ENCODE data around the gene ANKRA2.
"Not testable (repeated sequence)": the region's sequence is repeated elsewhere in the genome, so short reads cannot be mapped to it uniquely, and the experiment has no call there.

The ANKRA2 gene

GRCh38 chr5:73550016-73550415 lies 15.4 kb downstream of the ANKRA2 start:
- DNase-seq (ENCODE audit: low spot score), result no peak

- DNase-seq (ENCODE audit: low spot score), result no peak
These were observed 20.0 kb downstream of the ANKRA2 start for GRCh38 chr5:73545403-73545779.

- no peak for DNase-seq (ENCODE audit: low spot score)
These were observed 20.7 kb downstream of the ANKRA2 start for GRCh38 chr5:73544429-73545402.

GRCh38 chr5:73542020-73542419 lies 23.4 kb downstream of the ANKRA2 start:
- no peak for DNase-seq (ENCODE audit: low spot score)

GRCh38 chr5:73540192-73540591 lies 25.2 kb downstream of the ANKRA2 start:
- DNase-seq (ENCODE audit: low spot score), result no peak

- no peak for DNase-seq (ENCODE audit: low spot score)
These were observed 25.7 kb downstream of the ANKRA2 start for GRCh38 chr5:73539730-73540129.

- DNase-seq (ENCODE audit: low spot score), result no peak
These were observed 30.5 kb downstream of the ANKRA2 start for GRCh38 chr5:73534971-73535370.

GRCh38 chr5:73534011-73534644 lies 31.3 kb downstream of the ANKRA2 start:
- no peak for DNase-seq (ENCODE audit: low spot score)

- DNase-seq (ENCODE audit: low spot score), result no peak
These were observed 33.2 kb downstream of the ANKRA2 start for GRCh38 chr5:73532195-73532594.

GRCh38 chr5:73531356-73531755 lies 34.1 kb downstream of the ANKRA2 start:
- no peak for DNase-seq (ENCODE audit: low spot score)

GRCh38 chr5:73529081-73529480 lies 36.4 kb downstream of the ANKRA2 start:
- DNase-seq (ENCODE audit: low spot score), result no peak

- DNase-seq (ENCODE audit: low spot score), result no peak
These were observed 37.2 kb downstream of the ANKRA2 start for GRCh38 chr5:73528248-73528647.

- no peak for DNase-seq (ENCODE audit: low spot score)
These were observed 39.7 kb downstream of the ANKRA2 start for GRCh38 chr5:73525606-73526203.

- no peak for DNase-seq (ENCODE audit: low spot score)
These were observed 41.6 kb downstream of the ANKRA2 start for GRCh38 chr5:73523861-73524260.

GRCh38 chr5:73522989-73523388 lies 42.5 kb downstream of the ANKRA2 start:
- DNase-seq (ENCODE audit: low spot score), result no peak

GRCh38 chr5:73519531-73520283 lies 45.7 kb downstream of the ANKRA2 start:
- DNase-seq (ENCODE audit: low spot score), result peak; percentile 77

- no peak for DNase-seq (ENCODE audit: low spot score)
These were observed 50.2 kb downstream of the ANKRA2 start for GRCh38 chr5:73515232-73515631.

GRCh38 chr5:73514418-73514817 lies 51.0 kb downstream of the ANKRA2 start:
- no peak for DNase-seq (ENCODE audit: low spot score)

- DNase-seq (ENCODE audit: low spot score), result no peak
These were observed 51.4 kb downstream of the ANKRA2 start for GRCh38 chr5:73513996-73514395.

GRCh38 chr5:73508521-73508920 lies 56.9 kb downstream of the ANKRA2 start:
- DNase-seq (ENCODE audit: low spot score), result not testable (repeated sequence)

- no peak for DNase-seq (ENCODE audit: low spot score)
These were observed 58.4 kb downstream of the ANKRA2 start for GRCh38 chr5:73507062-73507461.

- DNase-seq (ENCODE audit: low spot score), result no peak
These were observed 58.9 kb downstream of the ANKRA2 start for GRCh38 chr5:73506459-73506955.

Data from ecto neural progenitor cell (in vitro differentiated cells).